ENCODE measurements around the gene OR2J2. TPM values are rescaled to one million over a fixed set of nuclear protein-coding genes. Genes with fewer than 3 reads are reported as not detected.

Gene OR2J2
- total RNA-seq, 1 experiment from 2014 or later: not detected

DNA sequence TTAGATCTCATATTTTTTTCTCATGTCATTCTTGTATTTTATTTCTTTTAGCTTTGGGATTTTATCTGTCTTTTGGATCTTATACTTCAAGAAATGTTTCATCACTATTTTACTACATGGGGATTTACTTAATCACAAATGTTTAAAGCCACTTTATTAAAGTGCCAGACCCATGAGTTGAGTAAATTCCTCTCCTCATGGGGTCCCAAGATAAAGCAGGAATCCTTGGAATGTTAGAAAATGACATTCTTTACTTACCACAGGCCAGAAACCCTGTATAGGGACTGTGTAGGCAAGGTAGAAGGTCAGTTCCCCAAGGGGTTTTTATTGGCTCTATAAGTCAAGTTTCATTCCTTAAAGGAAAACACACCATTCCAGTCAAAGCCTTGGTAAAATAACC, 28.4 kb upstream of the OR2J2 start:
- CTCF ChIA-PET: no interaction called here
- no peak overlapping the region for H2AFZ ChIP-seq (ENCODE audit: low read depth, low read length, poor library complexity, severe bottlenecking)
- BruUV-seq (replicated peaks): no TSS peak
- H3K9ac ChIP-seq (ENCODE audit: low read length): no peak overlapping the region
- DNase-seq (ENCODE audit: low read depth, low spot score) (no peak), ATAC-seq (peak; percentile 64; the same call in 1 of the 2 replicates)
- H3K27me3 ChIP-seq (ENCODE audit: insufficient read depth, low read length): no peaks in the 10 kb centered on the region
- TF ChIP-seq CEBPB (IDR thresholded peaks at IDR 0.05; ENCODE audit: low read depth) (no peak), ZFX (IDR thresholded peaks at IDR 0.05) (no peak), TCF7L2 (IDR thresholded peaks at IDR 0.05; ENCODE audit: borderline replicate concordance, extremely low read depth, insufficient read depth, insufficient read length) (no peak)
- no peak overlapping the region for H3K27ac ChIP-seq (ENCODE audit: low read depth, low read length)
- H3K4me1 ChIP-seq (ENCODE audit: control insufficient read depth in 1 of 2, insufficient read depth in 2 of 2, low read length in 2 of 2): peaks cover 0 to 13% of the 10 kb centered on the region in 2 experiments; a peak in 2 of 4 replicates
- H3K4me3 ChIP-seq (replicated peaks in 1 of 2; ENCODE audit: low read depth in 1 of 2, low read length in 2 of 2): no peak overlapping the region
- POLR2A ChIA-PET: no interaction called here
- no peaks in the 10 kb centered on the region for H4K20me1 ChIP-seq (ENCODE audit: insufficient read depth)
- H3K36me3 ChIP-seq (ENCODE audit: control insufficient read depth in 1 of 2, insufficient read depth in 2 of 2, low read length in 2 of 2): no peaks in the 10 kb centered on the region
- intact Hi-C loops (cut with micrococcal nuclease): no loop called here
- no peaks in the 10 kb centered on the region for H3K9me3 ChIP-seq (ENCODE audit: control insufficient read depth in 1 of 2, insufficient read depth in 1 of 2, low read depth in 1 of 2, low read length in 2 of 2)
- H3K9me2 ChIP-seq (ENCODE audit: insufficient read depth): no peaks in the 10 kb centered on the region
- peak overlapping the region; percentile 10; the same call in 1 of the 2 replicates for H3K4me2 ChIP-seq (ENCODE audit: low read length)
- RAD21 ChIA-PET (ENCODE audit: low non-redundant PET in 1 of 2, low total read pairs in 2 of 2, uncharacterized antibody in 2 of 2, unreplicated experiment in 2 of 2): no interaction called here
- H3K79me2 ChIP-seq (ENCODE audit: insufficient read depth, low read length): no peaks in the 10 kb centered on the region

DNA sequence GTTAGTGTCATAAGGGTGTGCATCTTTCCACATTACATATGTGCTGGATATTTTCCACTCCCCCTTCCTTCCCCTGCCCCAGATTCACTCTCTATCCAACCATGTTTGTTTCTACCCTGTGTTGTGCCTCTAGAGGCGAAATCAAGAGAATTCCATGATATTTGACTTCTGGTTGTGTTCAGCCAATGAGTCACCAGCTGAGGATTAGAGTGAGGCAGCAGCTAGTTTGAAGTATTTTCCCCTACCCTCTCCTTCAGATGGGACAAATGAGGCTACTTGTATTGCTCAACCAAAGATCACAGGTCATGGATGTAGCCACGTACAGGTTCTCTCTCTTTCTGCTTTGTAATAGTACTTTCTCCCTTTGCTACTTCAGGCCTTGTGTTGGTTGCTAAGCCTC, 24.5 kb upstream of the OR2J2 start:
- no peaks in the 10 kb centered on the region for H4K20me1 ChIP-seq (ENCODE audit: insufficient read depth)
- H3K4me2 ChIP-seq (ENCODE audit: low read length): peak overlapping the region; percentile 28; the same call in 1 of the 2 replicates
- DNase-seq (ENCODE audit: low read depth, low spot score) (no peak), ATAC-seq (peak; percentile 87)
- intact Hi-C loops (cut with micrococcal nuclease): no loop called here
- no peaks in the 10 kb centered on the region for H3K9me2 ChIP-seq (ENCODE audit: insufficient read depth)
- no peak overlapping the region for H3K4me3 ChIP-seq (replicated peaks in 1 of 2; ENCODE audit: low read depth in 1 of 2, low read length in 2 of 2)
- peaks cover 0 to 13% of the 10 kb centered on the region in 2 experiments; a peak in 2 of 4 replicates for H3K4me1 ChIP-seq (ENCODE audit: control insufficient read depth in 1 of 2, insufficient read depth in 2 of 2, low read length in 2 of 2)
- RAD21 ChIA-PET (ENCODE audit: low non-redundant PET in 1 of 2, low total read pairs in 2 of 2, uncharacterized antibody in 2 of 2, unreplicated experiment in 2 of 2): no interaction called here
- peak overlapping the region; percentile 89 for H2AFZ ChIP-seq (ENCODE audit: low read depth, low read length, poor library complexity, severe bottlenecking)
- H3K27me3 ChIP-seq (ENCODE audit: insufficient read depth, low read length): no peaks in the 10 kb centered on the region
- H3K36me3 ChIP-seq (ENCODE audit: control insufficient read depth in 1 of 2, insufficient read depth in 2 of 2, low read length in 2 of 2): no peaks in the 10 kb centered on the region
- H3K79me2 ChIP-seq (ENCODE audit: insufficient read depth, low read length): no peaks in the 10 kb centered on the region
- H3K27ac ChIP-seq (ENCODE audit: low read depth, low read length): no peak overlapping the region
- H3K9me3 ChIP-seq (ENCODE audit: control insufficient read depth in 1 of 2, insufficient read depth in 1 of 2, low read depth in 1 of 2, low read length in 2 of 2): no peaks in the 10 kb centered on the region
- POLR2A ChIA-PET: no interaction called here
- H3K9ac ChIP-seq (ENCODE audit: low read length): no peak overlapping the region
- no TSS peak for BruUV-seq (replicated peaks)
- CTCF ChIA-PET: no interaction called here
- no peak for TF ChIP-seq SIN3A (IDR thresholded peaks at IDR 0.05; ENCODE audit: low read depth)
- no peak for TF ChIP-seq CEBPB (IDR thresholded peaks at IDR 0.05; ENCODE audit: low read depth)
- TF ChIP-seq POLR2AphosphoS5 (IDR thresholded peaks at IDR 0.05; ENCODE audit: low read depth, low read length): no peak
- TF ChIP-seq, protein P1, sequence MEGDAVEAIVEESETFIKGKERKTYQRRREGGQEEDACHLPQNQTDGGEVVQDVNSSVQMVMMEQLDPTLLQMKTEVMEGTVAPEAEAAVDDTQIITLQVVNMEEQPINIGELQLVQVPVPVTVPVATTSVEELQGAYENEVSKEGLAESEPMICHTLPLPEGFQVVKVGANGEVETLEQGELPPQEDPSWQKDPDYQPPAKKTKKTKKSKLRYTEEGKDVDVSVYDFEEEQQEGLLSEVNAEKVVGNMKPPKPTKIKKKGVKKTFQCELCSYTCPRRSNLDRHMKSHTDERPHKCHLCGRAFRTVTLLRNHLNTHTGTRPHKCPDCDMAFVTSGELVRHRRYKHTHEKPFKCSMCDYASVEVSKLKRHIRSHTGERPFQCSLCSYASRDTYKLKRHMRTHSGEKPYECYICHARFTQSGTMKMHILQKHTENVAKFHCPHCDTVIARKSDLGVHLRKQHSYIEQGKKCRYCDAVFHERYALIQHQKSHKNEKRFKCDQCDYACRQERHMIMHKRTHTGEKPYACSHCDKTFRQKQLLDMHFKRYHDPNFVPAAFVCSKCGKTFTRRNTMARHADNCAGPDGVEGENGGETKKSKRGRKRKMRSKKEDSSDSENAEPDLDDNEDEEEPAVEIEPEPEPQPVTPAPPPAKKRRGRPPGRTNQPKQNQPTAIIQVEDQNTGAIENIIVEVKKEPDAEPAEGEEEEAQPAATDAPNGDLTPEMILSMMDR (IDR thresholded peaks at IDR 0.05 in 2 of 3, conservative IDR thresholded peaks at IDR 0.05 in 1 of 3; ENCODE audit: borderline replicate concordance in 1 of 3, insufficient read depth in 1 of 3, low read depth in 2 of 3, low read length in 2 of 3): 0 out of 6 replicates have a peak, but pooled peaks of 1 of the 3 experiments have one; percentile 17
- 0 out of 2 replicates have a peak, but pooled peaks have one; percentile 12 for TF ChIP-seq JUND (IDR thresholded peaks at IDR 0.05)
- no peak for TF ChIP-seq FOSL1 (IDR thresholded peaks at IDR 0.05; ENCODE audit: low read depth)
- no peak for TF ChIP-seq YY1 (IDR thresholded peaks at IDR 0.05; ENCODE audit: extremely low read depth, insufficient replicate concordance, low read depth, low read length)
- no peak for TF ChIP-seq TCF7L2 (IDR thresholded peaks at IDR 0.05; ENCODE audit: borderline replicate concordance, extremely low read depth, insufficient read depth, insufficient read length)
- TF ChIP-seq EZH2 (IDR thresholded peaks at IDR 0.05): no peak
- TF ChIP-seq CBX3 (IDR thresholded peaks at IDR 0.05; ENCODE audit: low read depth): 0 out of 2 replicates have a peak, but pooled peaks have one; percentile 15
- TF ChIP-seq, protein P2, sequence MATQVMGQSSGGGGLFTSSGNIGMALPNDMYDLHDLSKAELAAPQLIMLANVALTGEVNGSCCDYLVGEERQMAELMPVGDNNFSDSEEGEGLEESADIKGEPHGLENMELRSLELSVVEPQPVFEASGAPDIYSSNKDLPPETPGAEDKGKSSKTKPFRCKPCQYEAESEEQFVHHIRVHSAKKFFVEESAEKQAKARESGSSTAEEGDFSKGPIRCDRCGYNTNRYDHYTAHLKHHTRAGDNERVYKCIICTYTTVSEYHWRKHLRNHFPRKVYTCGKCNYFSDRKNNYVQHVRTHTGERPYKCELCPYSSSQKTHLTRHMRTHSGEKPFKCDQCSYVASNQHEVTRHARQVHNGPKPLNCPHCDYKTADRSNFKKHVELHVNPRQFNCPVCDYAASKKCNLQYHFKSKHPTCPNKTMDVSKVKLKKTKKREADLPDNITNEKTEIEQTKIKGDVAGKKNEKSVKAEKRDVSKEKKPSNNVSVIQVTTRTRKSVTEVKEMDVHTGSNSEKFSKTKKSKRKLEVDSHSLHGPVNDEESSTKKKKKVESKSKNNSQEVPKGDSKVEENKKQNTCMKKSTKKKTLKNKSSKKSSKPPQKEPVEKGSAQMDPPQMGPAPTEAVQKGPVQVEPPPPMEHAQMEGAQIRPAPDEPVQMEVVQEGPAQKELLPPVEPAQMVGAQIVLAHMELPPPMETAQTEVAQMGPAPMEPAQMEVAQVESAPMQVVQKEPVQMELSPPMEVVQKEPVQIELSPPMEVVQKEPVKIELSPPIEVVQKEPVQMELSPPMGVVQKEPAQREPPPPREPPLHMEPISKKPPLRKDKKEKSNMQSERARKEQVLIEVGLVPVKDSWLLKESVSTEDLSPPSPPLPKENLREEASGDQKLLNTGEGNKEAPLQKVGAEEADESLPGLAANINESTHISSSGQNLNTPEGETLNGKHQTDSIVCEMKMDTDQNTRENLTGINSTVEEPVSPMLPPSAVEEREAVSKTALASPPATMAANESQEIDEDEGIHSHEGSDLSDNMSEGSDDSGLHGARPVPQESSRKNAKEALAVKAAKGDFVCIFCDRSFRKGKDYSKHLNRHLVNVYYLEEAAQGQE (IDR thresholded peaks at IDR 0.05; ENCODE audit: low read depth): no peak
- no peak for TF ChIP-seq RAD21 (IDR thresholded peaks at IDR 0.05; ENCODE audit: low read depth)
- no peak for TF ChIP-seq ZFX (IDR thresholded peaks at IDR 0.05)
- no peak for TF ChIP-seq SP1 (IDR thresholded peaks at IDR 0.05; ENCODE audit: low read depth)
- TF ChIP-seq, protein P3, sequence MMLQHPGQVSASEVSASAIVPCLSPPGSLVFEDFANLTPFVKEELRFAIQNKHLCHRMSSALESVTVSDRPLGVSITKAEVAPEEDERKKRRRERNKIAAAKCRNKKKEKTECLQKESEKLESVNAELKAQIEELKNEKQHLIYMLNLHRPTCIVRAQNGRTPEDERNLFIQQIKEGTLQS (IDR thresholded peaks at IDR 0.05): no peak
- no peak for TF ChIP-seq ELF1 (IDR thresholded peaks at IDR 0.05; ENCODE audit: borderline replicate concordance, low read depth)

All from HCT116 (cell line).